GM06990 (cell line): ENCODE data around the gene TBC1D22A.

ENCODE experiments used
- DNase-seq: peaks from one replicate; pipeline ENCODE4 v3.0.0-alpha.2; 2011; ENCODE audit not compliant: insufficient read length; ENCODE audit errors: extremely low read depth
- H3K27me3 ChIP-seq: replicated peaks from 2 replicates; pipeline ENCODE4 v1.6.0; 2011; ENCODE audit warnings: low read length; ENCODE audit not compliant: control insufficient read depth, insufficient read depth
- H3K36me3 ChIP-seq: 2 replicates; pipeline ENCODE4 v1.5.1; 2011; ENCODE audit warnings: low read length; ENCODE audit not compliant: control insufficient read depth, insufficient read depth
- H3K4me3 ChIP-seq: replicated peaks from 2 replicates; pipeline ENCODE4 v1.5.1; 2011; ENCODE audit warnings: low read depth, mild to moderate bottlenecking, control low read depth, low read length
- CTCF ChIP-seq: IDR thresholded peaks from 2 replicates; pipeline ENCODE4 v1.5.1; 2011; ENCODE audit warnings: low read length, control low read depth, mild to moderate bottlenecking, inconsistent platforms; ENCODE audit not compliant: insufficient read depth, poor library complexity, severe bottlenecking

The TBC1D22A gene

GRCh38 chr22:47042861-47043496 lies 280.5 kb downstream of the TBC1D22A start:
- Histone ChIP-seq H3K27me3 (no peaks in the 10 kb centered on the region), H3K36me3 (peaks cover 3% of the 10 kb centered on the region), H3K4me3 (no peak overlapping the region)
- no peak for TF ChIP-seq CTCF
- DNase-seq: no peak

GRCh38 chr22:47043835-47044721 lies 281.6 kb downstream of the TBC1D22A start:
- Histone ChIP-seq H3K27me3 (no peaks in the 10 kb centered on the region), H3K36me3 (no peaks in the 10 kb centered on the region; the same call in none of the 2 replicates), H3K4me3 (no peak overlapping the region)
- no peak for TF ChIP-seq CTCF
- no peak for DNase-seq

GRCh38 chr22:47044722-47045535 lies 282.5 kb downstream of the TBC1D22A start:
- Histone ChIP-seq H3K36me3 (no peaks in the 10 kb centered on the region; the same call in none of the 2 replicates), H3K4me3 (no peak overlapping the region), H3K27me3 (no peaks in the 10 kb centered on the region)
- TF ChIP-seq CTCF: no peak
- DNase-seq: no peak

- no peaks in the 10 kb centered on the region; the same call in none of the 2 replicates for H3K36me3 ChIP-seq
- no peaks in the 10 kb centered on the region for H3K27me3 ChIP-seq
- no peak for DNase-seq
- H3K4me3 ChIP-seq: no peak overlapping the region
- TF ChIP-seq CTCF: no peak
These were observed 283.4 kb downstream of the TBC1D22A start for GRCh38 chr22:47045691-47046410.

- Histone ChIP-seq H3K4me3 (no peak overlapping the region), H3K36me3 (no peaks in the 10 kb centered on the region; the same call in none of the 2 replicates), H3K27me3 (no peaks in the 10 kb centered on the region)
- DNase-seq: no peak
- TF ChIP-seq CTCF: no peak
These were observed 284.1 kb downstream of the TBC1D22A start for GRCh38 chr22:47046411-47047065.
